HT1080 (cell line): ENCODE measurements around the gene TMC2. TPM values are rescaled to one million over a fixed set of nuclear protein-coding genes. Genes with fewer than 3 reads are reported as not detected.
"Not testable (repeated sequence)": the region's sequence is repeated elsewhere in the genome, so short reads cannot be mapped to it uniquely, and the experiment has no call there.

ENCODE experiments used
- DNase-seq: peaks from one replicate; pipeline ENCODE4 v3.0.0-alpha.2; 2015; ENCODE audit warnings: low read depth
- total RNA-seq: library from RNA; depleted of rRNA; stranded (reverse); fragments of >200 nt; shearing (Covaris generic); gene quantifications from 2 replicates; pipeline ENCODE4 v1.2.3, GENCODE V29; 2014

TMC2 gene
- total RNA-seq, 1 experiment from 2014 or later: not detected

DNA sequence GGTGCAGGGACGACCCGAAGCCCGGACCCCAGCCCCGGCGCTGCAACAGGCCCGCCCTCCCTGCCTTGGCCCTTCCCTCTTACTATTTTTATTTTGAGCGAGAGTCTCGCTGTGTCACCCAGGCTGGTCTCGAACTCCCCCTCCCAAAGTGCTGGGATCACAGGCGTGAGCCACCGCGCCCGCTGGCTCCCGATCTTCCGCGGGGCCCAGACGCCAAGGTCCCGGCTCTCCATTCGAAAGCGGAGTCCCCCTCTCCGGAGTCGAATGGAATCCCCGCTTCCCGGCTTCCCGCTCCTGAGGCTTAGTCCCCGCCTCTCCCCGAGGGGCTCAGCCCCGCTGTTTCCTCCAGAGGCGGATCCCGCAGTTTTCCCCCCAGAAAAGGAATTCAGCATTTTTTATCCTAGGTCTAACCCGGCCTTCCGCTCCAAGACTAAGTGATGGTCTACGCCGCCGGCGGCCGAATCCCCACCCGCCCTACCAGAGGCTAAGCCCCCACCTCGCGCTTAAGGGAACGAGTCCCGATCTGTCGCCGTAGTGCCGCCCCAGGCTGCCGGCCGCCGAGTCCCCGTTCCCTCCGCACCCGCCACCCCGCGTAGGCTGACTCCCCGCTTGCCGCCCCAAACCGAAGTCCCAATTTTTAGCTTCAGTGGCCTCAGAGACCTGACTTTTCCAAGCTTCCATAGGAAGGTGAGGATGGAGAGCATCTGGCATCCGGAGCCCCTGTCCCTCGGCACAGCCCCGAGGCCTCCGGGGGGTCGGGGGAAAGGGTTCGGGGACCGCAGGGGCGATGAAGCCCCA lies 11.5 kb upstream of the TMC2 start:
- peak; percentile 49 for DNase-seq

DNA sequence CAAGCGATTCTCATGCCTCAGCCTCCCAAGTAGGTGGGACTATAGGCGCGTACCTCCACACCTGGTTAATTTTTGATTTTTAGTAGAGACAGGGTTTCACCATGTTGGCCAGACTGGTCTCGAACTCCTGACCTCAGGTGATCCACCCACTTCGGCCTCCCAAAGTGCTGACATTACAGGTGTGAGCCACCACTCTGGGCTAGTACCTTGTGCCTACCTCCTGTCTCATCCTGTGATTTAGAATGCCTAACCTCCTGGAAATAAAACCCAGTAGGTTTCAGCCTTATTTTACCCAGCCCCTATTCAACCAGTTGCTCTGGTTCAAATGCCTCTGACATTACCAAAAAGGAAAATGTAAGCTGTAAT lies 10.2 kb upstream of the TMC2 start:
- not testable (repeated sequence) for DNase-seq

DNA sequence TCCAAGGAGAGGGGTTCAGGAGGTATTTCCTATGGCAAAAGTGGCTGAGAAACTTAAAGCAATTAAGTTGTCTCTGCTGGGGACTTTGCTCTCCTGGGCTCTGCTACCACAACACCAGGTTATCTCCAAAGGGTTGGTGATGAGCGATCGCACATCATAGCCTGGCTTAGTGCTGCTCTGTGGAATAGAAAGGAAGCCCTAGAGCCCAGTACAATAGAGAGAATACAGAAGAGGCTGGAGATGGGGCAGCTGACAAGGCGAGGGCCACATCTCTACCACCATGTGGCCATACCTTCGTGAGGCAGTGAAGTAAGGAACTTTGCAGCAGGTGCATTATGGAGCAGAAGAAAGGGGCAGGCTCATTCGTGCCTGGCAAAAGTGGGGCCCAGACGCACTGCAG lies 8.6 kb upstream of the TMC2 start:
- no peak for DNase-seq

DNA sequence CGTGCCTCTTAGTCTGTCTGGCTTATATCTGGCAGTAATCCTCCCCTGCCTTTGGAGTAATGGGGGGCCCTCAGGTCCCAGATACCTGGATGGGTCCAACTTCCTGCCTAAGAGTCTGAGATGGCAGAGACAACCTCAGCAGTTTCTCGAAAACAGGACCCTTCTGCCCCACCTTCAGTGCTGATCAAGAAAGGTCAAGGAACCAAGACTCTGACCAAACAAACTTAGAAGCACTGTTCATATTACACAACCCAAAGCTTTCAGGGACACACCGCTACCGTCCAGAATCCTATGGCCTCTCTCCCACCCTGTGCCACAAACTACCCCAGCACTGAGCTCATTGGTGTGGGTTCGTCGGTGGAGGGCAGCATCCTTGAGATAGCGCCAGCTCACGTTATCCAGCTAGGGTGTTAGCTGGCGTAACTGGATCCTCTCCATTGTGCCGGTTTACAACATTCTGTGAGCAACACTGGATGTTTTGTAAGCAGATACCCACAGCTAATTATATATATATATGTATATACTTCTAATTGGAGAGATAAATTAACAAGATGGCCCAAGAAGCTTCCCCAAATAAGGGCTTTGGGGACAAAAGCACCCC lies 7.6 kb upstream of the TMC2 start:
- no peak for DNase-seq

DNA sequence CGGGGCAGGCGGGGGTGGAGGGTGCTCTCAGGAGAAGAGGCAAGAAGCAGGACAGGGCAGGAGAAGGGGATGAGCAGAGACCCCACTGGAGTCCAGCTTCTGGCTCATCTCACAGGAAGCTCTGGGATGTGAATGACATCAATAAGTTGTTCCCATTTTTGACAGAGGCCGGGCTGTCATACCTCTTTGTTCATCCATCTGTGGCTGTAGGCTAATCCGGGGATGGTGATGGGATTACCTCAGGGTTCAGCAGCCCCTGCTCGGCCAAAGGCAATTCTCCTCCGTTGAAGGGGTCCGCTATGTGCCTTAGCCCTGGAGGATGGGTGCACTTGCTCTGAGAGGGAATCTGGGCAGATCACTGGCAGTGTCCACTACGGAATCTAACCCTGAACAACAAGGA lies 3.3 kb upstream of the TMC2 start:
- no peak for DNase-seq

DNA sequence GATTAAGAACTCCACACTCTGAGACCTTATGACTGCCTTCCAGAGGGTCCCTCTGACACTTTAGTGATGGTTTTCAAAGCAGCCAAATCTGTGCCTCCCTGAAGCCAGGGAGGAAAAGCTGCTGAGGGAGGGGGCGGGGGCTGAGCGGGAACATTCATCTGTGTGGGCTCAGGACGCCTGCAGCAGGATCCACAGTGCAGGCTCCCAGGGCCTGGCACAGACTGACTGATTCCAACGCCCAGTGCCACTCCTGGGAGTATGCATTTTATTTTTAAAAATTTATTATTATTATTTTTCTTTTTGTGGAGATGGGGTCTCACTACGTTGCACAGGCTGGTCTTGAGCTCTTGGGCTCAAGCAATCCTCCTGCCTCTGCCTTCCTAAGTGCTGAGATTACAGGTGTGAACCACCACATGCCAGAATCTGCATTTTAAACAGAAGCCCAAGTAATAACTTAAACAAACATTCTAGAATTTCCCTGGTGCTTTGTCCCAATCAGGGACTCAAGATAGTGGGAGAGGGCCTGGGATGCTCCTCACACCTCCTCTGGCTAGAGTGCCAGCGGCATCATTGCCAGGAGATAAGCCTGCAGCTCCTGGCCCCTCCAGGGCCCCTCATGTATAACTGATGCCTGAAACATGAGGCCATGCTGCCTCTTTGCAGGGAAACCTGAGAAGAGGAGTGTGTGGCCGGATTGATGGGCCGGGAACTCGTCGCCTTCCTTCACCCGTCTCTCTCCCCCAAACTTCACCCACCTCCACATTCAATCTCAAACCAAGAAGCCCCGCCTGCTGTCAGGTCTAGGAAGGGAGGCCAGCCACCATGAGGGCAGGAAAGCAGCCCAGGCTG lies 438 bp upstream of the TMC2 start:
- DNase-seq: no peak

DNA sequence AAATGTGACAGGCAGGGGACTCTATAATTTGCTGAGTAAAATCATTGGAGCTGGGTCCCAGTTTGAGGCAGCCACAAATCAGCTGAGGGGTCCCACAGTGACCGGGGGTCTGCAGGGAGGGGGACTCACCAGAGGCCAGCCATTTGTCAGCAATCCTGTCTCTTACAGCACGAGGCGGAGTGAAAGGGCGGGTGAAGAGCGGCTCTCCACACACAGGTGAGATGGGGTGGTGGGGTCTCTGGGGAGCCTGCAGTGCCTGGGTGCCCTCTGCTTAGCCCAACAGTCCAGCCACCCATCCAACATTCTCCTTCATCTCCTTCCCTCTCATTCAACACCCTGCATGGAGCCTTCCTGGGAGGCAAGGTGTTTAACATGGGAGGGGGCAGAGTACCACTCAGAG lies 728 bp downstream of the TMC2 start:
- DNase-seq: no peak

DNA sequence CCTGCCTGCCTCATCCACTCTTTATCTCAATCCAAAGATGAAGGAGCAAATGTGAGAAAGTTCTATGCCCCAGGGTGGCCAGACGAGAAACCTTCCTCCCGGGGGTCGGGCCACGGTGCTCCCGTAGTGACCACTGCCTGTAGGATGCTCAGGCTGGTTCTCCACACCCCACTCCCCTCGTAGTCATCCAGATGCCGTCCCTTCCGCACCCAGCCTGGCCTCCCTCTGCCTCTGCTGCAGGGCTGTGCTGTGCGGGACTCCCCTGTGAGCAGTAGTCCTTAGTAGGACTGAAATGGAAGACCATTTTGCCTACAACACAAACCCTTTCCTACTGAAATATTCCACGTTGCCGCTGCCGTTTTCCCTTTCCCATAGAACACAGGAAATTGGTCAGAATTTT lies 2.0 kb downstream of the TMC2 start:
- DNase-seq: no peak

DNA sequence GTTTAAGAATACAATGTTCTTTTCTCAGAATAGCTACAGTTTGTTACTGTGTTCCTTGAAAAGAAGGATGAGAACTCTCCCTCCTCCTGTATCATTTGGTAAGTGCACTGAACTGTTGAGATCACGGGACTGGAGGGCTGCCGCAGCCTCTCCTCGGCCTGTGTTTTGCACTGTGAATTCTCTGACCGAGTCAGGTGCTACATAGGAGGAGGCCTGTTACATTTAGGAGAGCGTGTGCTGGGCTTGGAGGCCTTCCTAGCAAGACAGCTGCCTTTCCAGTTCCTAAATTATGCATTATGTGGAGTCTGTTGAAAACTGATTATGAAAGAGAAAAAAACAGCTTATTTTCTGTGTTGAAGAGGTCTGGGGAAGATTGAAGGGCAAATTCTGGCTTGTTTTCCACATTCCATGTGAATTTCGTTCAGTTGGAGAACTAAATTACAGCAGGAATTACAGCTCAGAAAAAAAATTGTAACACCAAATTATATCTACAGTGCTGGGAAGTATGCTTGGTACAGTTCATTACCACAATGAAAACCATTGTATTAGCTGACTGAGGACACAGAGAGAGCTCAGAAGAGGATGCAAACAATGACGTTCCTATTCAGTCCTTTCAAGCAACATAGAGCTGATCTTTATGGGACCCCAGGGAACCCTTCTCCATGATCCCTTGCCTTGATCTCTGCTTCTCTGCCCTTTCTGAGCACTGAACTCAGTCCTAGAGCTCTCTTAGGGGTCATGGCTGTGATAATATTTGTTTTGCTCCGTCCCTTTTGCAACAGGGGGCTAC lies 2.8 kb downstream of the TMC2 start:
- DNase-seq: no peak

DNA sequence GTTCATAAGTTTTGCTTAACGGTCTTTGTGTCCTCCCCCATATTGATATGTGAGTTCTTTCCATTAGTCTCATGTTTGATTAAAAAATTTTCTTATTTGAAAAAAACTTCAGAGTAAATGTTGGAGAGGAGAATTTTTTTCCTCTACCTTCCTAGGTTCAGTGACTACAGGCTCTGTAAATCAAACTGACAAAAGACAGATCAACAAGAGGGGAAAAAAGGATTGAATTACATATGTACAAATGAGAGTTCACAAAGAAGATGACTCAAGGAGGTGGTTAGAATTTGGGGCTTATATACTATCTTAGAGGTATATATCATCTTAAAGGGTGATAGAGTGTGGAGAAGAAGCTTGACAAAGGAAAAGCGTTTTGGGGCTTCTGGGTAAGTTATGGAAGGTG lies 5.6 kb downstream of the TMC2 start:
- DNase-seq: no peak

DNA sequence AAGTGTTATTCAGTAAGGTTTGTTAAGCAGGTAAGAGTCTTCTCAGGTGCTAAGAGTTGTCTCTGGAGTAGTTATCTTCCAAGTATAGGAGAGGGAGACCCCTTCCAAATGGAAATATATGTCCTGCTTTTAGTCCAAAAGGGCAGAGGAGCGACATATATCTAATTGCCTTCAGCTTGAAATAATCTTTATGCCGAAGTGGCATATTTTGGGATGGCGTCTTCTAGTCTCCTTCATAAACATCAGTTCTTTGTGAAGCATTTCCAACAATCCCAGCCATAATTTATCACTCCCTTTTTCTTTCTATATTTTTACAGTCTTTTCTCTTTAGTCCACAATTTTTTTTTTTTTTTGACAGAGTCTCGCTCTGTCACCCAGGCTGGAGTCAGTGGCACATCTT lies 6.0 kb downstream of the TMC2 start:
- DNase-seq: no peak

DNA sequence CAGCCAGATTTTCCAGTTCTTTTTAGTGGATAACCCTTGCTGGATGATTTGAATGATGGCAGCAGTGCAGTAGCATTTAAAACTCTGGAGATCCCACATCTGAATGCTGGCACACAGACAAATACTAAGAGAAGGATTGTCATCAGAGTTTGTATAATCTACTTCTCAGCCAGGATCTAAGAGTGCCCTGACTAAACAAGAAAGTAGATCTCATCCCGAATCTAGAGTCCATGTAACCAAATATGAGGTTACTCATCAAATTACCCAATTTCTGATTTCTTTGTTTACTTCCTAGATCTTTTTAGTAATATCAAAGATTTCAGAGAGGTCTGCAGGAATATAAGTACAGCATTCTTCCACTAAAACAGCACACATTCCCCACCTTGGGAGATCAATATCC lies 7.8 kb downstream of the TMC2 start:
- no peak for DNase-seq

DNA sequence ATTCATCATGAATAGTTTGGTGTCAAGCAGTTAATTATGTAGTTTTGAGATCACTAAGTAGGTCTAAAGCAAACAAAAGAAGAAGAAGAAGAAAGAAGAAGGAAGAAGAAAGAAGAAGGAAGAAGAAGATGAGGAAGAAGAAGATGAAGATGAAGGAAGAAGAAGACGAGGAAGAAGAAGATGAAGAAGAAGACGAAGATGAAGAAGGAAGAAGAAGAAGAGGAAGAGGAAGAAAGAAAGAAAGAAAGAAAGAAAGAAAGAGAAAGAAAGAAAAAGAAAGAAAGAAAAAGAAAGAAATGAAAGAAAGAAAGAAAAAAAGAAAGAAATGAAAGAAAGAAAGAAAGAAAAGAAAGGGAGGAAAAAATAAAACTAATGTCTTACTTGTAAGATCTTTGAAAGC lies 9.2 kb downstream of the TMC2 start:
- DNase-seq: no peak

DNA sequence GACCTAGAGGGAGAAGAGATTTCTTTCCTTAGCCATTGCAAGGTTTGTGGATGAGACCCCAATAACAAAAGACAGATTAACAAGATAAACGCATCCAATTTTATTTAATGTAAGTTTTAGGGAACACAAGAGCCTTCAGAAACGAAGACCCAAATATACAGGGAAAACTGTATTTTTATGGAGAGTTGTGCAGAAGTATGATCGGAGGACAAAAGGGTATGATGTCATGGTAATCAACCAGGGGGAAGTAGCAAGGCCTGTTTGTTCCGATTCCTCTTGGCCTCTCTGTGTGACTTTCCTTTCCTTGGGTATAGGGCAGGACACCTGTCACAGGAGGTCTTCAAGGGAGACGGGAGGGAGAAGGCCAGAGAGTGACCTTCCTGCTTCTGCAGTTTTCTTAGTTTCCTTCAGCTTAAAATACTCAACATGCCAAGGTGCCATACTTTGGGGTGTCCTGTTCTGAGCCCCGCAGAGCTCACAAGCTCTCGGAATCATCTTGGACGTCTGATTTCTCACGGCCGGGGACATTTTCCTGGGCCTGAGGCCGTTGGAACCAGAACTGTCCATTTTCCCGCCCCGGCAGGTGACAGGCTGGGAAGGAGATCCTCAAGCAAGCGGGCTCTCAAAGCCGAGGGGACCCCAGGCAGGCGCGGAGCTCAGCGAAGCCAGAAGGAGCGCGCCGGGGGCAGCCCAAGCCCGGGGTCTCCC lies 21.7 kb downstream of the TMC2 start:
- DNase-seq: no peak

DNA sequence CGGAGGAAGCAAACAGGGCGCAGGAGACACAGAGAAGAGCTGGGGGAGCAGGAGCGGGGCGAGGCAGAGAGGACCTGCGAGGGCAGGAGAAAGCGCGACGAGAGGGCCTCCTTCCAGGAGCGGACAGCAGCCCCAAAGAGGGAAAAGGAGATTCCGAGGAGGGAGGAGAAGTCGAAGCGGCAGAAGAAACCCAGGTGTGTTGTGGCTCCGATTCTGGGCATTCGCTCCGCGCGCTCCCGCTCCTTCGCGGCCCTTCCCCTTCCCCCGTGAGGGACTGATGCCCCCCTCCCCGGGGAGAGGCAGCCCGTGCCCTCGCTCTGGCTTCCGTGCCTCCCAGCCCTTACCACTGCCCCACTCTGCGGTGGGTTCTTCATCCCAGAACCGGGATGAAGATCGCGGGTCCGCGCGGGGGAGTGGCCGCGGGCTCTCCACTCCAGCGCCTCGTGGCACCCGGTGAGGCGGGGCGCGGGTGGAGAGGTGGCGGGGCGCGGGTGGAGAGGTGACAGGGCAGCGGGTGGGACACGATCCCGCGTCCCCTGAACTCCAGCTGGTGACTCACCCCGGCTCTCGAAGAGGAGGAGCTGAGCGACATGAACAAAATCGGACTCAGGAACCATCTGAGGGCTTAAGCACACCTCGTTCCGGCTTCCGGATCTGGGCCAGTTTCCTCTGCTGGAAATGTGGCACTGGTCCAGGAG lies 22.4 kb downstream of the TMC2 start:
- DNase-seq: no peak

DNA sequence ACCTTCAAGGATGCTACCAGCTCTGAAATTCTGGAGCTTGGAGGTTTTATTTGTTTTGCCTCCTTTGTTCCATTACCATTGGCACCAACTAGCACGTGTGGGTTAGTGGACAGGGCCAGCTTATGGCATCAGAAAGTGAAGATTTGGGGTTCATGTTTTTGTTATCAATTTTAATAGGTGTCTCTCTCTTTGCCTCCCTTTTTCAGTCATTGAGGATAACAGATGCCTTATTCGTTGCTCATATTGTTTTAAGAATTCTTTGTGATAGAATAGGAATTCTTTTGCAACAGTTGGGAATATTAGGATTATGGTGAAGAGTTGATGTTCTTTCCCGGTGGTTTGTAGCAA lies 22.9 kb downstream of the TMC2 start:
- no peak for DNase-seq

DNA sequence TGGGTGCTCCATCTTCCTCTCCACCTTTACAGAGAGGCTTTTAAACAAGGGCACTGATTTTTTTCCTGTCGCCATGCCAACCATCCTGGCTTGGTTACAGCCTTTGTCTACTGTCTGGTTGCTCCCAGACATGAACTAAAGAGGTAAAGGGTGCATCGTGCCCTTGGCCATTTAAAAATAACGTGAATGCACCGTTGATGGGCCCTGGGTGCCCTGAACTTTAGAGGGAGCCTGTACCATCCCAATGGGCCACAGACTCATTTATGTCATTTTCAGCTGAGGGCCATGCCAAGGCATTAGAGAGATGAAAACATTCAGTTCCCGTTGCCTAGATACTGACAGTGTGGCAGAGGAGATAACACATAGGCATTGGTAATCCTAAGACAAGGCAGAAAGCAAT lies 23.3 kb downstream of the TMC2 start:
- no peak for DNase-seq

DNA sequence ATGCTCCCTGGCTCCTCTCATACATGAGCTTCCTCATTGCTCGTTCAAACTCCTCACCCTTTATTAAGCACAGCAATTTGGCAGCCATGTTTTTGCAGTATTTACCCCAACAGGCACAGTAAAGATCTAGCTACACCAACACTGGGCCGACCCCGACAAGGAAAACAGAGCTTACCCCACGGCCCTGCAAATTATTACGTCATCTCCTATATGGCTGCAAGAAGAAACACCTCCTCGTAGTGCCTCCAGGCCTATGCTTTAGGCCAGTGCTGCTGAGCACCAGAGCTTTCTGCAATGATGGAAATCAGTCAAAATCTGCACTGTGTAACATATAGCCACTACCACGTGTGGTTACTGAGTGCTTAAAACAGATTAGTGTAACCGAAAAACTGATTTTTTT lies 26.7 kb downstream of the TMC2 start:
- no peak for DNase-seq

DNA sequence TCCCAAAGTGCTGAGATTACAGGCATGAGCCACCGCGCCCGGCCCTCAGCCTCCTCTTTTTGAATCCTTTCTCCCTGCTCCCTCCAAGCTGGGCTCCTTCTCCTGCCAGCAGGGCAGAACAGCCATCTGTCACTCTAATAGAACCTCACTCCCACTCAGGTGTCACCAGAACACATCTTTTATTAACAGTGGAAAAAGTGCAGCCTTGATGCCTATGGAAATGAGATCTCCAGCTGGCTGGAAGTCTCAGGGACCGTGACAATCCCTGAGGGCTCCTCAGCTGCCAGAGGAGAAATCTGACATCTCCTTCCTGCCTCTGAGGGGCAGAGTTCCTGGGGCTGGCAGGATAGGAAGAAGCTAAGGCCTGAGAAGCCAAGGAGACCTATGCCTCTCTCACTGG lies 28.0 kb downstream of the TMC2 start:
- DNase-seq: no peak

DNA sequence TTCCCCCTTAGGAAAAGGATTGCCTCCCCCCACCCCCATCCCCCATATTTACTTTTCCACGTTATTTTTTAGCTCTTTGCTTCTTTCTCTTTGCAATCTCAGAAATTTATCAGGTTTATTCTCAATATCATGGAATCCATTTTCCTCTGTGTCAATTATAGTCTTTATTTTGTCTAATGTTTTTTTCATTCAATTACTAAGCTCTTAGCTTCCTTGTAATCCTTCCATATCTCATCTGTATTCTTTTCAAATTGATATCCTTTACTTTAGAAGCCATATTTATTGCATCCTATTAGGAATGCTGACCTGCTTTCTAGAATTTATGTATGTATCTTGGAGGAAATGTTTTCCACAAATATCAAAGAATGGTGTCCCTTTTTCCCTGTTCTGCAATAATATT lies 39.3 kb downstream of the TMC2 start:
- DNase-seq: no peak

DNA sequence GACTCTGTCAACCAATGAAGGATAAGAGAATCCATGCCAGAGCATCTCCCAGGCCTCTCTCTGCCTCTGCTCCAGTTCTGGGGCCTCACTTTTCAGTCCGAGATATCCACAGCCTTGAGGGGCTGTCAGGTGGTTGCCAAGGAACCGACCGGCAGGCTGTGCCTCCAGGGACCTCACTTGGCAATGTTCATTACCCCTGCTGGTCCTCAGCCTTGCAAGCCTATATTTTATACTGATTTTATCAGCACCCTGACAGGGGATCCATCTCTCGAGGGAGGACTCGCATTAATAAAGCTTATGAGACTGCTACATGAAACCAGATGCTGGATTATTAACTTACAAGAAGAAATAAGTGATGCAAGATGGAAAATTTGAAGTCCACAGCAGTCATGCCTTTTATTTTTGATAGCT lies 39.9 kb downstream of the TMC2 start:
- no peak for DNase-seq
